Stimulated activated CD4-positive, alpha-beta T cell treated with anti-CD3 and anti-CD28 coated beads, Interleukin-1b, Interleukin-23, amount 100 ng/mL, for 4 hours (primary cell): ENCODE measurements around the gene CEBPB.

ENCODE experiments used
- DNase-seq, 2 donors: peaks; one replicate each; pipeline ENCODE4 v3.0.0-alpha.2; 2020; ENCODE audit warnings: low read depth in 2 of 2

Gene CEBPB

GRCh38 chr20:50213531-50214106, 23.0 kb downstream of the CEBPB start:
- DNase-seq: no peak

GRCh38 chr20:50214226-50215024, 23.8 kb downstream of the CEBPB start:
- no peak for DNase-seq

DNA sequence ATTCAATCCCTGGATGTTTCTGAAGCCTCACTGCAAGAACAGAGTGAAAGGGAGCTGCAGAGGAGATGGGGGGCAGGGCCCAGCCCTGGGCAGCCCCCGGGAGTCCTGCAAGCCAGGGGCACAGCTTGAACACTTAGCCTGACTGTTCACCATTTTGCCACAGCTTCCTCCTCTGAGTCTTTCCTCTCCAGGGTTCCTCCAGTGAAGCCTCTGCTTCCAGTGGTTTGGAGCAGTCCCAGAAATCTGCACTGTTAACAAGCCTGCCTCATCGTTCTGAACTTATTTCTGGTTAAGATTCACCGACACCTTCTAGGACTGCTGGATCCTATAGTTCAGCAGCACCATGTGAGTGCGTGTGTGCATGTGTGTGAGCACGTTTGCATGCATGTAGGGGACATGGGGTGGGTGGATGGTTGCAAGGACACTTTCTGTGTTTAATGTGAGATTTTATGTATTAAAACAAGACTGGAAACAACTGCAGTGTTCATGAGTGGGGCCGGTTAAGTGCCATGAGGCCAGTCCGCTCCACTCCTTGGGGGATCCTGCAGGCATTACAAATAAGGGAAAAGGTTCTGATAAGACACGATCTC, 24.6 kb downstream of the CEBPB start:
- no peak for DNase-seq

DNA sequence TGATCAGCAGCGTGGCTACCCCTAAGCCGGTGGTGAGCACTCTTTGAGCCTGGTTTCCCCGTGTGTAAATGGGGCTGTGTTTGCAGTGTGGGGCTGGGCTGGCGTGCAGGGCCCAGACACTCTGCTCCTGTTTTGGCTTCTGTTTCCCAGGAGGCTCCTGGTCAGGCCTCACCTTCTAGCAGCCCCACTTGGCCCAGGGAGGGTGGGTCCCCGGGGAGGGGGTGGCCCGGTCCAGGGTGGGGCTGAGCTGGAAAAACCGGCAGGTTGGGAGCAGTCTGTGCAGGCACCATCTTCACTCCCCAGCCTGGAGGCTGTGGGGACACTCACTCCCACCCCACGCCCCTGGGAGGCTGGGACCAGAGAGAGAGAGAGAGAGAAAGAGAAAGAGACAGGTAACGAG, 25.3 kb downstream of the CEBPB start:
- DNase-seq: no peak

DNA sequence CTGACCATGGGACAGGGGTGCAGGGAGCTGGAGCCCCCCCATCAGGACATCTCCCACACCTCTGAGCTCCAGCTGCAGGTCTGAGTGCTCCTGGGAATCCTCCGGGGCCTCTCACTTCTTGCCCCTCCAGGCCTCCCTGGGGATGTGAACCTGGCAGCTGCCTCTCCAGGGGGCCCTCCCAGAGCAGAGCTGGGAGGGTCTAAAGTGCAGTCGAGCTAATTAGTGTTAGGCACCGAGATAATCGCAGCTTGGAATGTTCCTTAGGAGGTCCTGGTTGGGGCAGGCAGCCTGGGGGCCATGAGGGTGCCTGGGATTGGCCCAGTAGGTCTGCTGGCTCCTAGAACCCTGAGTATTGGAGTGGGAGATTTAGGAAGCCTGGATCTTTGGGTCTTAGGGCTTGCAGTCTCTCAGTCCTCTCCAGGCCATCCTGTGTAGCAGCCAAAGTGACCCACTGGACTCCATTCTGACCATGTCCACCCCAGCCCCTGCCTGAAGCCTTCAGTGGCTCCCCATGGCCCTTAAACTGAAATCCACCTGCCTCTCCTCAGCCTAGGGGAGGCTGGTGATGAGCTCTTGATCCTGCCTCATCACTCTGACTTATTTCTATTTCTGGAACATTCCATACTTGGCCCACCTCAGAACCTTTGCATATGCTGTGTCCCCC, 26.0 kb downstream of the CEBPB start:
- no peak for DNase-seq

GRCh38 chr20:50217207-50217949, 26.7 kb downstream of the CEBPB start:
- DNase-seq: no peak

- DNase-seq: no peak
Measured at GRCh38 chr20:50218987-50219435, 28.4 kb downstream of the CEBPB start.

- DNase-seq: no peak
Measured at GRCh38 chr20:50219600-50219999, 29.0 kb downstream of the CEBPB start.

DNA sequence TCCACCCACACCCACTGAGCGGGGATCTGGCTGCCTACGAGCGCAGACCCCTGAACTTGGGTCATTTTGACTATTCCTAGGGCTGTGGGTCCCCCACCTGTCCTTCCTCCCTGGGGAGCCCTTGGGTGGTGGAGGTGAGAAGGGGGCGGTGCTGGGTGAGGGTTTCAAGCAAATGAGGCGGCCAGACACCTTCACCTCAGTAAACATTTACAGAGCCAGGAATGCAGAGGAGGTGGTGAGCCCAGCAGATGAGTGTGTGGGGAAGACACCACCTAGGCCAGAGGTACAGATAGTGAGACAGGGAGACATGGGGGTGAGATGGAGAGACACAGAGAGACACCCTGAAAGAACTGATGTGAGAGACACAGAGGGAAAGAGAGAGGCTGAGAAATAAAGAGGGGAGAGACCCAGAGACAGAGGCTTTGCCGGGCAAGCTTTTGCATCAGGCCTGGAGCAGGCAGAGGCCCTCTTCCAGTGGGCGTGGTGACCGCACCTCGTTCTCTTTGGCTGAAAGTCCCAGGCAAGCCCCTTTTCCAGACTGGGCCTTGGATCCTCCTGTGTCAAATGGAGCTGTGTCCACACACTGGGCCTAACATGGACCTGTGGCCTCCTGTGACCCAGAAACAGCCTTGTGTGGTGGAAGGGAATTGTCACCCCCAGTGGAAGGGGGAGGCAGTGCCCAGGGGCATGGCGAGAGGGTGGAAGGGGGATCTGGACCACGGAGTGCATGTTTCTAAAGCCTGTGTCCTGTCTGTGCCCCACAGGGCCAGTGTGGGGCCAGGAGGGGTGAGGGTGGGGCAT, 29.7 kb downstream of the CEBPB start:
- DNase-seq: no peak

DNA sequence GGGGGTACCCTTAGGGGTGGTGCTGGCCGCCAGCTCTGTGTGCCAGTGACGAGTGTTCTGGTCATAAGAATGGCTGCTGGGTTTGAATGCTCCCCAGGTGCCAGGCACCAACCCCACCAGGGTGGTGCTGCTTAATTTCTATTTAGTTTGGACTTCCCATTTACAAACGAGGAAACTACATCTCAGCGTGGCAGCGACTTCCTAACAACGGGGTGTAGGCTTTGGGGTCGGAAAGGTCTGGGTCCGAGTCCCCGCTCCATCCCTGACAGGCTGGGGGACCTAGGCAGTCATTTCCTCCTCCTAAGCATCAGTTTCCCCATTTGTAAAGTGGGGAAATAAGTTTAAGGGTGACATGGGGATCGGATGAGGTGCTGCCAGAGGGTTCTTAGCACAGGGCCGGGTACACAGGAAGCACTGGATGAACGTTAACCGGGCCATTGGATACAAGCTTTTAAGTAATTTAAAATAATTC, 30.3 kb downstream of the CEBPB start:
- DNase-seq: no peak

DNA sequence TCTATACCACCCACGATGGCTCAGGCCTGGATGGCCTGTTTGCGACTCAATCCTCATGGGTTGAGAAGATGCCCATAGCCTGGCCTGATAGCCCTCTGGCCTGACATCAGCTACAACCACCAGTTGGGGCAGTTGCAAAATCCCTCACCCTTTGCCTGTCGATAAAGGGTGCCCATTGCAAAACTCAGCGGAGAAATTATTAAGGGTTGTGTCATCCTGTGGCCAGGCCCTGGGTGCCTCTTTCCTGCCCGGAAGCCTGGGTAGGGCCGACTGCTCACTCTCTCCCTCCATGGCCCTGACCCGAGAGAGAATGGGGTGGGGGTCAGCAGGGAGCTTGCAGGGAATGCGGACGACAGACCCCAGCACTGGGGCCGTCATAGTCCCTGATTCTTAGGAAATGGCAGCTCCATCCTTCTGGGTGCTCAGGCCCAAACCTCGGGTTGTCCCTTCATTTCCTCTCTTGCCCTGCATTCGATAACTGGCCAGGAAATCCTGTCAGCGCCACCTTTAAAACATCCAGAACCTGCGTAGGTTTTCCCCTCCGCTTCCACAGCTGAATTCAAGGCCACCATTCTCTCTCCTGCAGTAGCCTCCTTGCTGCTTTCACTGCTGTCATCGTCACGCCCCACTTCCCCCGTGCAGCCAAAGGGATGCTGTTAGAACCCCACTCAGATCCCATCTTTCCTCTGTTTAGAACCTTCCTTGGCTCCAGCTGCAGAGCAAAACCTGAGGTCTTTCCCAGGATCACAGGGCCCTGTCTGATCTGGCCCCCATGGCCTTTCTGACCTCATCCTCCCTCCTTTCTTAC, 31.1 kb downstream of the CEBPB start:
- DNase-seq: no peak

- no peak for DNase-seq
Measured at GRCh38 chr20:50222309-50223038, 31.8 kb downstream of the CEBPB start.

DNA sequence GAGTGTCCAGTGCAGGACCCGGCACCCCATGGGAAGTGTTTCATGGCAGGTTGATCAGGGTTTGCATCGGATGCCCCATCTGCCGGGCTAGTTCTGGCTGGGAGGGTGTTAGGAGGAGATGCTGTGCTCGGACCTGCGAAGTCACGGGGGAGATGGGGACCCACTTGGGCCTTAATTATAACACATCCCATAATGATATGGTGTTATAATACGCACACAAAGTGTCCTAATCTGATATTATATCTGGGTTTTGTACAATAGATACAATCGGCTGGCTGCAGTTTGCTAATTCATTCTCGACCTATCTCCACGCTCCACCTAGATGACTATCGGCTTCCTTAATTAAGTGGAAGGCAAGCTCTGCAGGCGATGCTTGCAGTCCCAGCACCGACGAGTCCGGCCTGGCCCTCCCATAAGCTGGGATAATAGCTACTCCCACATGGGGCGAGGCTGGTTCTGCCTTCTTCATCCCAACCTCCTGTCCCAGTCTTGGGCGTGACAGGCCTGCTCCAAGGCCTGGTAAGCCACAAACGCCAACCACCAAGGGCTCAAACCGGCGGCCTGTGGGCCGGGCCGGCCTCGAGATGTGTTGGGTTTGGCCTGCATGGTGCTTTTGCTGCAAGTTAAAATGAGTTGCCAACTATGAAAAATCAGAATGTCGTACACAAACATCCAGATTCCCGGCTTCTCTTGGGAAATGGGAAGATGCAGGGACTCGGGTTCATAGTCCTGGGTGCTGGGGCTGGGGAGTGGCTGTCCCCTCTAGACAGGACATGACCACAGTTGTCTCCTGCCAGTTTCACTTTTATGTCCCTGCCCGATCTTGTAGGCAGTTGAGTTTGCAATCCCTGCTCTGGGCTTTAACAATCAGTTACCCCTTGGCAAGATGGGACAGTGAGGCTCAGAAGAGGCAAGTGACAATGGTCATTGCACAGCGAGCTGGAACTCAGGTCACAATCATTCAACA, 32.7 kb downstream of the CEBPB start:
- DNase-seq: no peak

- DNase-seq: no peak
Measured at GRCh38 chr20:50224052-50224451, 33.4 kb downstream of the CEBPB start.

- no peak for DNase-seq
Measured at GRCh38 chr20:50224531-50225255, 34.1 kb downstream of the CEBPB start.

GRCh38 chr20:50226093-50226974, 35.7 kb downstream of the CEBPB start:
- no peak for DNase-seq
